NCI-H524 (cell line): ENCODE data around the gene ZNF37A.
"Not testable (repeated sequence)": the region's sequence is repeated elsewhere in the genome, so short reads cannot be mapped to it uniquely, and the experiment has no call there.

Experiments
- DNase-seq, 2 experiments: peaks; one replicate each; lab custom pipeline; 2025; lab: John Stamatoyannopoulos, UW

The ZNF37A gene

GRCh38 chr10:38150891-38151463 is 56.8 kb downstream of the ZNF37A start:
- DNase-seq, result not testable (repeated sequence)

- DNase-seq, result no peak
Measured at GRCh38 chr10:38156416-38157269, 62.5 kb downstream of the ZNF37A start.

DNA sequence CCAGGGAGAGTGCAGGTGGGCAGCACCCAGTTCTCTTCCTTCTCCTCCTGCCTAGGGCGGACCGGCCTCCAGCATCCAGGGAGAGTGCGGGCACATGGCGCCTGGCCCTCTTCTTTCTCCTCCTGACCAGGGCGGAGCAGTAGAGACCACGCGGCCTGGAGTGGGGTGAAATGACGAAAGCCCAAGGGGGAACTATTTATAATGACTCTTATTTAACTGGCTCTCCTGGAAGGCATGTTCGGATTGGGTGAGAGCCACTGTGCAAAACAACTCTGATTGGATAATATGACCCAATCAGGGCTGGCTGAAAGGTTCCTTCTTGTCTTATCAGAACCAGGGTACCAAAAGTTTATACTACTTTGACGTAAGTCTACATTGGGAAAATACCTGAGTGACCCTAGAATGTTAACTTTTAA is 63.1 kb downstream of the ZNF37A start:
- DNase-seq, result no peak

DNA sequence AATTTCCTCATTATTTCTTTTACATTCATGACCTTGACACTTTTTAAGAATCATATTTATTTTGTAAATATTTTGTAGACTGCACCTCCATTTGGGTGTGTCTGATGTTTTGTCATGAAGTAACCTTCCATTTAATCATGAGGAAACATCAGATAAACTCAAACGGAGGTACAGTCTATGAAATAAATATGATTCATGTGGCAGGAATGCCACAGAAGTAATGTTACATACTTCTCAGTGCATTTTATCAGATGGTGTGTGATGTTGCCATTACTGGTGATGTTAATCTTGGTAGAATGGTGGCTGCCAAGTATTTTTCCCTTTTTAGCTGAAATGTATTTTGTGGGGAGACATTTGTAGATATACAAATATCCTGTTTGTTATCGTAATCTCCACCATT is 64.9 kb downstream of the ZNF37A start:
- DNase-seq, result no peak

DNA sequence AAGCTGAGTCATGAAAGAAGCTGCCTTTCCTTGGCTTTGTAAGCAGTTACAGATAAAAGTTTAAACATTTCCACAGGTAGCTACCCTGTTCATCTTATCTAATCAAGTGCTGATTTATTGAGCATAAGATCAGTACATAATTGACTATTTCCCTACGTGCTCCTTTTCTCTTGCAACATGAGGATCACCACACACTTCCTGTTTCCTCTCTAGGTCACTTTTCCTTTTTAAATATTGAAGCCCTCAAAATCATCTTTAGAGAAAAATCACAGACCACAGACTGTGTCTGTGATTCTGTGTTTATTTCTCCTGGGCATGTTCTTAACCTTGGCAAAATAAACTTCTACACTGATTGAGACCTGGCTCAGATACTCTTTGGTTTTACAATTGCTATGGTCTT is 69.5 kb downstream of the ZNF37A start:
- no peak for DNase-seq

DNA sequence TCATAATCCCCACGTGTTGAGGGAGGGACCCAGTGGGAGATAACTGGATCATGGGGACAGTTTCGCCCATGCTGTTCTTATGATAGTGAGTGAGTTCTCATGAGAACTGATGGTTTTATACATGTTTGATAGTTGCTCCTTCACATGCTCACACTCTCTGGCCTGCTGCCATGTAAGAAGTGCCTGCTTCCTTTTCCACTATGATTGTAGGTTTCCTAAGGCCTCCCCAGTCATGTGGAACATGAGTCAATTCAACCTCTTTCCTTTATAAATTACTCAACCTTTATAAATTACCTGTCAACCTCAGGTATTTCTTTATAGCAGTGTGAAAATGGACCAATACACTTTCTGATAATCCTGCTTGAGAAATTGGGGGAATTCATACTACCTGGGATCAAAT is 80.2 kb downstream of the ZNF37A start:
- DNase-seq, result no peak

DNA sequence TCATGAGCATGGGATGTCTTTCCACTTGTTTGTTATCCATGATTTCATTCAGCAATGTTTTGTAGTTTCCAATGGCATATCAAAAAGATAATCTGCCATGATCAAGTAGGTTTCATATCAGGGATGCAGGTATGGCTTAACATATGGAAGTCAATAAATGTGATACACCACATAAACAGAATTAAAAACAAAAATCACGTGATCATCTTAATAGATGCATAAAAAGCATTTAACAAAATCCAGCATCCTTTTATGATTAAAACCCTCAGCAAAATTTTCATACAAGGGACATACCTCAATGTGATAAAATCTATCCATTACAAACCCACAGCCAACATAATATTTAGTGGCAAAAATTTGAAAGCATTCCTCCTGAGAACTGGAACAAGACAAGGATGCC is 90.3 kb downstream of the ZNF37A start:
- DNase-seq, result no peak
